ENCODE measurements around the gene DLEC1.
A peak's percentile ranks its signal among the peaks of the same experiment; 100 is the strongest.
"Not testable (repeated sequence)": the region's sequence is repeated elsewhere in the genome, so short reads cannot be mapped to it uniquely, and the experiment has no call there.

DLEC1 gene

GRCh38 chr3:38030126-38031021 lies 8.6 kb upstream of the DLEC1 start:
- Histone ChIP-seq H3K4me1 (ENCODE audit: insufficient read depth, poor library complexity, severe bottlenecking) (peaks cover 27% of the 10 kb centered on the region), H3K4me3 (ENCODE audit: severe bottlenecking) (peak overlapping the region; percentile 52), H3K36me3 (ENCODE audit: low read depth) (no peaks in the 10 kb centered on the region), H3K27me3 (ENCODE audit: insufficient read depth, poor library complexity, severe bottlenecking) (no peaks in the 10 kb centered on the region), H3K9me3 (ENCODE audit: severe bottlenecking) (no peaks in the 10 kb centered on the region), H3K27ac (ENCODE audit: poor library complexity, severe bottlenecking) (peak overlapping the region; percentile 81)
- DNase-seq (ENCODE audit: low spot score), result no peak
- no peak for TF ChIP-seq CTCF (IDR thresholded peaks at IDR 0.05; ENCODE audit: poor library complexity, severe bottlenecking)
- peak; percentile 1; the same call in 2 of the 3 replicates for ATAC-seq (ENCODE audit: low read depth)

DNA sequence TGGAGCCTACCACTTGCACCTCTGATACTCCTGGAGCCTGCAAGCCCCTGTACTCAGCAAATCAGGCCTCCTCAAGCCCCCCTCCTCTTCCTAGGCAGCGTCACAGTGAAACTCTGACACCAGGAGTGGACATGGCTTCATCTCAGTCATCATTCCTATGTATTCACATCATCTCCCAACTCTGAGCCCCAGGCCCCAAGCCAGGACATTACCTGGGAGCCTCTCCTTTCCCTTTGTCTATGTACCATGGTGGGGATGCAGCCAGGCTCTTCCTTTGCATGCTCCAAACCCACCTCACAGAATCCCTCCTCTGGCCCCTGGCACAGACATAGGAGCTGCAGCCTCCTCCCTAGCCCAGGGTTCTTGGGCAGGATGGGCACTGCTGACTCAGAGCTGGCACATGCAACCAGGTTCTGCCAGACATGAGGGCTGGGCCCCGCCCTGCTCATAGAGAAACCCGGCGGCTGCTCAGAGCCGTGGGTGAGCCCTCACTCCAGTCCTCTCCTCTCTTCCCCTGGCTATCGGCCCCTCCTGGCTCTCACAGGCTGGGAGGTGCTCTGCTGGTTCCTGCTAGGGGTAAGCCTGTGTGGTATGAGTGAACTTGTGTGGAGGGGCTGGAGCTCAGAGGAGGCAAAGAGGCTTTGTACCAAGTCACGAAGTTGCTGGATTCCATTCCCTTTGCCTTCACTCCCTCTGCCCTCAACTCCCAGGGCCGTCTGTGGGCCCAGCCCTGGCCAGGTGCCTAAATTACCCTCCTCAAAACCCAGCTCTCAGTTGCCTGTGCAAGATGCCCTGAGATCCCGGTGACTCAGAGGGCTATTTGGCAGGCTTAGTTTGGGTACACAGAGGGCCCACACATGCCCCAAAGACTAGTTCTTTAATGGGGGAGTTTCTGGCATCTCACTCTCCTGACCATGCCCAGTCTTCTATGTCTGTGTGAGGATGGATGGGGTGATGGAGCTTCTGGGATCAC lies 7.7 kb upstream of the DLEC1 start:
- H3K4me1 ChIP-seq (ENCODE audit: insufficient read depth, poor library complexity, severe bottlenecking), result peaks cover 21% of the 10 kb centered on the region
- TF ChIP-seq CTCF (IDR thresholded peaks at IDR 0.05; ENCODE audit: poor library complexity, severe bottlenecking), result no peak
- ATAC-seq (ENCODE audit: low read depth) (peak; percentile 90), DNase-seq (ENCODE audit: low spot score) (peak; percentile 89)
- H3K9me3 ChIP-seq (ENCODE audit: severe bottlenecking), result no peaks in the 10 kb centered on the region
- peak overlapping the region; percentile 81 for H3K27ac ChIP-seq (ENCODE audit: poor library complexity, severe bottlenecking)
- no peaks in the 10 kb centered on the region for H3K27me3 ChIP-seq (ENCODE audit: insufficient read depth, poor library complexity, severe bottlenecking)
- H3K36me3 ChIP-seq (ENCODE audit: low read depth), result no peaks in the 10 kb centered on the region
- no peak overlapping the region for H3K4me3 ChIP-seq (ENCODE audit: severe bottlenecking)

- H3K36me3 ChIP-seq (ENCODE audit: low read depth), result no peaks in the 10 kb centered on the region
- H3K9me3 ChIP-seq (ENCODE audit: severe bottlenecking), result no peaks in the 10 kb centered on the region
- H3K4me1 ChIP-seq (ENCODE audit: insufficient read depth, poor library complexity, severe bottlenecking), result peaks cover 21% of the 10 kb centered on the region
- no peaks in the 10 kb centered on the region for H3K27me3 ChIP-seq (ENCODE audit: insufficient read depth, poor library complexity, severe bottlenecking)
- ATAC-seq (ENCODE audit: low read depth) (no peak), DNase-seq (ENCODE audit: low spot score) (no peak)
- H3K27ac ChIP-seq (ENCODE audit: poor library complexity, severe bottlenecking), result peak overlapping the region; percentile 81
- no peak for TF ChIP-seq CTCF (IDR thresholded peaks at IDR 0.05; ENCODE audit: poor library complexity, severe bottlenecking)
- no peak overlapping the region for H3K4me3 ChIP-seq (ENCODE audit: severe bottlenecking)
Observed at GRCh38 chr3:38032328-38032865, 6.6 kb upstream of the DLEC1 start.

- H3K9me3 ChIP-seq (ENCODE audit: severe bottlenecking); H3K36me3 ChIP-seq (ENCODE audit: low read depth); ATAC-seq (ENCODE audit: low read depth); H3K27ac ChIP-seq (ENCODE audit: poor library complexity, severe bottlenecking); H3K27me3 ChIP-seq (ENCODE audit: insufficient read depth, poor library complexity, severe bottlenecking); DNase-seq (ENCODE audit: low spot score); H3K4me3 ChIP-seq (ENCODE audit: severe bottlenecking): not testable (repeated sequence)
- H3K4me1 ChIP-seq (ENCODE audit: insufficient read depth, poor library complexity, severe bottlenecking), result peaks cover 23% of the 10 kb centered on the region
Observed at GRCh38 chr3:38033586-38033985, 5.4 kb upstream of the DLEC1 start.

GRCh38 chr3:38034335-38034734 lies 4.7 kb upstream of the DLEC1 start:
- not testable (repeated sequence) for H3K27ac ChIP-seq (ENCODE audit: poor library complexity, severe bottlenecking); DNase-seq (ENCODE audit: low spot score); H3K27me3 ChIP-seq (ENCODE audit: insufficient read depth, poor library complexity, severe bottlenecking); ATAC-seq (ENCODE audit: low read depth); H3K4me3 ChIP-seq (ENCODE audit: severe bottlenecking); H3K9me3 ChIP-seq (ENCODE audit: severe bottlenecking); H3K36me3 ChIP-seq (ENCODE audit: low read depth)
- H3K4me1 ChIP-seq (ENCODE audit: insufficient read depth, poor library complexity, severe bottlenecking), result peaks cover 28% of the 10 kb centered on the region
